OCI-LY3 (cell line): ENCODE results near the gene SCN8A.

ENCODE experiments used
- H2AFZ ChIP-seq: fragments of 200-600, 300-600 bp; shearing (Covaris generic); 2 replicates; pipeline ENCODE4 v1.6.0; 2014; ENCODE audit warnings: antibody characterized with exemption, low read depth, low read length
- H3K27ac ChIP-seq: fragments of 200-600, 300-600 bp; sonication (generic); 2 replicates; pipeline ENCODE4 v1.5.1; 2014; ENCODE audit warnings: mild to moderate bottlenecking, low read length, moderate library complexity, mixed read lengths
- H3K27me3 ChIP-seq: fragments of 200-600, 300-600 bp; sonication (generic); 2 replicates; pipeline ENCODE4 v1.6.1; 2014; ENCODE audit warnings: low read depth, low read length, mixed read lengths
- H3K36me3 ChIP-seq: fragments of 200-600, 300-600 bp; sonication (generic); replicated peaks from 2 replicates; pipeline ENCODE3; 2014; ENCODE audit warnings: low read depth, low read length, mixed read lengths
- H3K4me1 ChIP-seq: fragments of 300-600, 200-600 bp; sonication (generic); 2 replicates; pipeline ENCODE4 v1.6.1; 2014; ENCODE audit warnings: low read length, mixed read lengths
- H3K4me2 ChIP-seq: fragments of 200-600, 300-600 bp; sonication (generic); 2 replicates; pipeline ENCODE4 v1.6.1; 2014; ENCODE audit warnings: low read length, mixed read lengths
- H3K4me3 ChIP-seq: fragments of 300-600, 200-600 bp; sonication (generic); 2 replicates; pipeline ENCODE4 v1.5.1; 2014; ENCODE audit warnings: antibody characterized with exemption, mild to moderate bottlenecking, low read length, moderate library complexity
- H3K79me2 ChIP-seq: fragments of 300-600, 200-600 bp; shearing (Covaris generic); 2 replicates; pipeline ENCODE4 v1.6.1; 2014; ENCODE audit warnings: mild to moderate bottlenecking, low read length, mixed read lengths
- H3K9ac ChIP-seq: fragments of 300-600, 200-600 bp; shearing (Covaris generic); 2 replicates; pipeline ENCODE4 v1.6.0; 2014; ENCODE audit warnings: mild to moderate bottlenecking, low read length, moderate library complexity
- H3K9me3 ChIP-seq: fragments of 200-600, 300-600 bp; shearing (Covaris generic); 2 replicates; pipeline ENCODE4 v1.6.1; 2014; ENCODE audit warnings: low read length, mixed read lengths; ENCODE audit not compliant: insufficient read depth
- H4K20me1 ChIP-seq: fragments of 200-600, 300-600 bp; sonication (generic); 2 replicates; pipeline ENCODE4 v1.6.1; 2016; ENCODE audit warnings: low read length, mixed read lengths; ENCODE audit not compliant: insufficient read depth
- CTCF ChIP-seq: fragments of 200-600, 300-600 bp; sonication (generic); IDR thresholded peaks from 2 replicates; pipeline ENCODE4 v1.5.1; 2014; ENCODE audit warnings: antibody characterized with exemption, low read length, low read depth
- EZH2phosphoT487 ChIP-seq: fragments of 200-600 bp; shearing (Covaris generic); IDR thresholded peaks from 2 replicates; pipeline ENCODE4 v1.6.1; 2018; ENCODE audit warnings: antibody characterized with exemption, mixed run types, low read depth

Gene SCN8A

GRCh38 chr12:51779876-51780275 is 188.8 kb downstream of the SCN8A start:
- no peaks in the 10 kb centered on the region for H3K27me3 ChIP-seq
- 0 out of 2 replicates have a peak overlapping the region, but pooled peaks have one; percentile 7 for H3K4me2 ChIP-seq
- no peaks in the 10 kb centered on the region for H3K36me3 ChIP-seq
- TF ChIP-seq EZH2phosphoT487 (no peak), CTCF (no peak)
- no peak overlapping the region for H2AFZ ChIP-seq
- H4K20me1 ChIP-seq, result no peaks in the 10 kb centered on the region
- no peaks in the 10 kb centered on the region for H3K9me3 ChIP-seq
- peaks cover 18% of the 10 kb centered on the region for H3K4me1 ChIP-seq
- H3K9ac ChIP-seq, result no peak overlapping the region
- H3K4me3 ChIP-seq, result no peak overlapping the region
- H3K27ac ChIP-seq, result no peak overlapping the region
- H3K79me2 ChIP-seq, result no peaks in the 10 kb centered on the region

GRCh38 chr12:51784688-51785087 is 193.7 kb downstream of the SCN8A start:
- H4K20me1 ChIP-seq, result no peaks in the 10 kb centered on the region
- no peak overlapping the region for H3K4me2 ChIP-seq
- no peak overlapping the region for H3K4me3 ChIP-seq
- TF ChIP-seq CTCF (no peak), EZH2phosphoT487 (no peak)
- H2AFZ ChIP-seq, result no peak overlapping the region
- H3K4me1 ChIP-seq, result peaks cover 29% of the 10 kb centered on the region
- H3K9me3 ChIP-seq, result no peaks in the 10 kb centered on the region
- H3K27me3 ChIP-seq, result no peaks in the 10 kb centered on the region
- no peak overlapping the region for H3K27ac ChIP-seq
- peaks cover 2% of the 10 kb centered on the region for H3K36me3 ChIP-seq
- no peak overlapping the region for H3K9ac ChIP-seq
- H3K79me2 ChIP-seq, result no peaks in the 10 kb centered on the region

GRCh38 chr12:51785906-51786305 is 194.9 kb downstream of the SCN8A start:
- Histone ChIP-seq H3K4me2 (no peak overlapping the region), H3K9ac (no peak overlapping the region), H3K36me3 (peaks cover 3% of the 10 kb centered on the region), H3K27ac (no peak overlapping the region), H3K9me3 (no peaks in the 10 kb centered on the region), H2AFZ (no peak overlapping the region), H4K20me1 (no peaks in the 10 kb centered on the region), H3K79me2 (no peaks in the 10 kb centered on the region), H3K4me3 (no peak overlapping the region), H3K27me3 (no peaks in the 10 kb centered on the region), H3K4me1 (peaks cover 19% of the 10 kb centered on the region)
- TF ChIP-seq EZH2phosphoT487, result no peak
- no peak for TF ChIP-seq CTCF

GRCh38 chr12:51788876-51789275 is 197.8 kb downstream of the SCN8A start:
- Histone ChIP-seq H3K79me2 (no peaks in the 10 kb centered on the region), H3K4me3 (no peak overlapping the region), H3K9me3 (no peaks in the 10 kb centered on the region), H2AFZ (no peak overlapping the region), H3K4me2 (0 out of 2 replicates have a peak overlapping the region, but pooled peaks have one; percentile 10), H3K9ac (no peak overlapping the region), H3K4me1 (peaks cover 17% of the 10 kb centered on the region), H3K36me3 (peaks cover 7% of the 10 kb centered on the region), H3K27me3 (no peaks in the 10 kb centered on the region), H3K27ac (no peak overlapping the region), H4K20me1 (no peaks in the 10 kb centered on the region)
- TF ChIP-seq CTCF (no peak), EZH2phosphoT487 (no peak)
